Trophoblast cell (in vitro differentiated cells and primary cell): ENCODE results near the gene ZC2HC1C.
A peak's percentile ranks its signal among the peaks of the same experiment; 100 is the strongest.

Experiments
- DNase-seq, 2 donors: peaks; one replicate each; pipeline ENCODE4 v3.0.0-alpha.2; 2016
- H2AFZ ChIP-seq: 2 replicates; pipeline ENCODE4 v1.6.1; 2013; ENCODE audit warnings: low read length, moderate library complexity, mild to moderate bottlenecking; ENCODE audit not compliant: insufficient read depth, poor library complexity
- H2AK5ac ChIP-seq: 2 replicates; pipeline ENCODE4 v1.6.1; 2013; ENCODE audit warnings: mild to moderate bottlenecking, low read length
- H2BK120ac ChIP-seq: 2 replicates; pipeline ENCODE4 v1.6.1; 2013; ENCODE audit warnings: low read length, mild to moderate bottlenecking, moderate library complexity; ENCODE audit not compliant: insufficient read depth, poor library complexity
- H2BK12ac ChIP-seq: 2 replicates; pipeline ENCODE4 v1.6.1; 2013; ENCODE audit warnings: mild to moderate bottlenecking, low read length, moderate library complexity
- H2BK5ac ChIP-seq: 2 replicates; pipeline ENCODE4 v1.6.1; 2013; ENCODE audit warnings: low read length, low read depth, moderate library complexity, mild to moderate bottlenecking; ENCODE audit not compliant: poor library complexity
- H3K14ac ChIP-seq: 2 replicates; pipeline ENCODE4 v1.6.1; 2013; ENCODE audit warnings: mild to moderate bottlenecking, low read length
- H3K18ac ChIP-seq: 2 replicates; pipeline ENCODE4 v1.6.1; 2013; ENCODE audit warnings: mild to moderate bottlenecking, low read length
- H3K23ac ChIP-seq: 2 replicates; pipeline ENCODE4 v1.6.1; 2013; ENCODE audit warnings: low read length
- H3K27ac ChIP-seq: 2 replicates; pipeline ENCODE4 v1.5.1; 2013; ENCODE audit warnings: low read depth, mild to moderate bottlenecking, inconsistent platforms, low read length, moderate library complexity
- H3K27me3 ChIP-seq: 2 replicates; pipeline ENCODE4 v1.6.1; 2013; ENCODE audit warnings: inconsistent platforms, mild to moderate bottlenecking, low read length, moderate library complexity; ENCODE audit not compliant: insufficient read depth
- H3K36me3 ChIP-seq, 2 experiments: 1 replicate in 1 of 2; 2 replicates in 1 of 2; pipeline ENCODE4 v1.6.1; 2013; ENCODE audit warnings: low read length in 2 of 2, mild to moderate bottlenecking in 2 of 2, moderate library complexity in 1 of 2; ENCODE audit not compliant: insufficient read depth in 2 of 2, control insufficient read depth in 1 of 2
- H3K4ac ChIP-seq: 2 replicates; pipeline ENCODE4 v1.6.1; 2013; ENCODE audit warnings: low read depth, mild to moderate bottlenecking, low read length, moderate library complexity
- H3K4me1 ChIP-seq, 2 experiments: 1 replicate in 1 of 2; 2 replicates in 1 of 2; pipeline ENCODE4 v1.6.1; 2013; ENCODE audit warnings: low read length in 2 of 2, mild to moderate bottlenecking in 2 of 2, moderate library complexity in 1 of 2; ENCODE audit not compliant: insufficient read depth in 2 of 2, control insufficient read depth in 1 of 2
- H3K4me2 ChIP-seq: 2 replicates; pipeline ENCODE4 v1.6.1; 2013; ENCODE audit warnings: inconsistent platforms, mild to moderate bottlenecking, low read length, moderate library complexity
- H3K4me3 ChIP-seq: 2 replicates; pipeline ENCODE4 v1.5.1; 2013; ENCODE audit warnings: mild to moderate bottlenecking, low read depth, low read length, inconsistent platforms
- H3K79me1 ChIP-seq: one replicate; pipeline ENCODE4 v1.6.1; 2013; ENCODE audit warnings: low read length
- H3K79me2 ChIP-seq: 2 replicates; pipeline ENCODE4 v1.6.1; 2013; ENCODE audit warnings: low read length, mild to moderate bottlenecking; ENCODE audit not compliant: control insufficient read depth, insufficient read depth, poor library complexity
- H3K9ac ChIP-seq: 2 replicates; pipeline ENCODE4 v1.6.1; 2013; ENCODE audit warnings: mild to moderate bottlenecking, low read length
- H3K9me3 ChIP-seq: 2 replicates; pipeline ENCODE4 v1.6.1; 2013; ENCODE audit warnings: low read depth, mild to moderate bottlenecking, control low read depth, inconsistent platforms, low read length; ENCODE audit not compliant: insufficient read depth
- H4K12ac ChIP-seq: 2 replicates; pipeline ENCODE4 v1.6.1; 2013; ENCODE audit warnings: low read depth, mild to moderate bottlenecking, low read length, moderate library complexity
- H4K8ac ChIP-seq: 2 replicates; pipeline ENCODE4 v1.6.1; 2013; ENCODE audit warnings: low read depth, mild to moderate bottlenecking, low read length, moderate library complexity
- H4K91ac ChIP-seq: one replicate; pipeline ENCODE4 v1.6.1; 2013; ENCODE audit warnings: low read depth, mild to moderate bottlenecking, low read length, moderate library complexity
- WGBS: extraction: QIAGEN DNeasy Blood & Tissue Kit; methylation state at CpG from one replicate; pipeline ENCODE4 v1.1.7; 2013; ENCODE audit warnings: missing lambda C conversion rate; ENCODE audit not compliant: insufficient read length, insufficient coverage; ENCODE audit errors: extremely low coverage; 5-methylcytosine and 5-hydroxymethylcytosine counted together

Gene ZC2HC1C

DNA sequence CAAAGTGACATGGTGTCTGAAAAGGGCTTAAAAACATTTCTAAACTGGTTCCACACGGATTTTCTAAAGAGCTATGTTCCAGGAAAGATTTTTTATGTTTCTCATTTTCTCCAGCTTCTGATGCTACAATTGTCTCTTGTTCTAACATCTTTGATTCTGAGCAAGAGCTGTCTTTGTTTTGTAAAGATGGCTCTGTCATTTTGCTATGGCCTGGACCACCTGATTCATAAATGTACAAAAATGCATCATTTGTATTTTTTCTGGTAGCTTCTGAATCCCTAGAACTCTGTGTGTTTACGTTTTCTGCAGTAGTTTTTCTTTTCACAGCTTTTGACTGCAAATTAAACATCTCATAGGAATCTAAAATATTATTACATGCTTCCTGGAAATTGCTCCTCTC, 21.3 kb upstream of the ZC2HC1C start:
- Histone ChIP-seq H3K9ac (no peak overlapping the region), H2AFZ (no peak overlapping the region), H3K18ac (no peak overlapping the region), H3K4me3 (no peak overlapping the region), H3K36me3 (peaks cover 0 to 2% of the 10 kb centered on the region in 2 experiments), H2AK5ac (no peak overlapping the region), H3K27ac (no peak overlapping the region), H2BK120ac (no peak overlapping the region), H3K4me1 (peaks cover 0 to 3% of the 10 kb centered on the region in 2 experiments), H4K91ac (no peak overlapping the region), H4K8ac (no peak overlapping the region), H3K79me1 (peaks cover 6% of the 10 kb centered on the region), H3K14ac (no peak overlapping the region), H4K12ac (no peak overlapping the region), H3K27me3 (no peaks in the 10 kb centered on the region), H3K4me2 (no peak overlapping the region), H3K9me3 (no peaks in the 10 kb centered on the region), H3K4ac (no peak overlapping the region), H2BK5ac (no peak overlapping the region), H3K23ac (no peak overlapping the region), H3K79me2 (peaks cover 5% of the 10 kb centered on the region), H2BK12ac (no peak overlapping the region)
- WGBS, result no CpG with 5 or more reads among the region's 2 CpGs
- DNase-seq, result no peak

DNA sequence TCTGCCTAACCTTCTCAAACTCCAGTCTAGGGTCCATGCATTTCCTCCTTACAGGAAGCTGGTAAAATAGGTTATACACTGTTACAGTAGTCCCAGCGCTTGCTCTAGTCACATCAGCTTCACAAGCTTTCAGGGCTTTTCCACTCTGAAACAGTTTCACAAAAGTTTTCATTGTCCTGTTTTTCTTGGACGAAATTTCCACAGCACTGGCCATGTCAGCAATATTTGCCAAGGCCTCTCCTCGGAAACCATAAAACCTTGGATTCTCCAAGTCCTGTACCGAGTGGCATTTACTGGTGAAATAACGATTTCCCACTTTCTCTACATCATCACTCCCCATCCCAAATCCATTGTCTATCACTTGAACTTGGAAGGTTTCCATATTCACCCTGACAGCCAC, 20.3 kb upstream of the ZC2HC1C start:
- no peak overlapping the region for H2AK5ac ChIP-seq
- DNase-seq, result no peak
- H4K91ac ChIP-seq, result no peak overlapping the region
- H3K36me3 ChIP-seq, result peaks cover 0 to 2% of the 10 kb centered on the region in 2 experiments
- no peak overlapping the region for H2BK120ac ChIP-seq
- no peak overlapping the region for H3K4me3 ChIP-seq
- no peak overlapping the region for H2BK5ac ChIP-seq
- no peak overlapping the region for H4K12ac ChIP-seq
- H3K18ac ChIP-seq, result no peak overlapping the region
- no peak overlapping the region for H3K4ac ChIP-seq
- no peak overlapping the region for H4K8ac ChIP-seq
- peaks cover 6% of the 10 kb centered on the region for H3K79me1 ChIP-seq
- H3K23ac ChIP-seq, result no peak overlapping the region
- no peak overlapping the region for H2BK12ac ChIP-seq
- no peaks in the 10 kb centered on the region for H3K27me3 ChIP-seq
- H3K4me2 ChIP-seq, result no peak overlapping the region
- H3K9me3 ChIP-seq, result no peaks in the 10 kb centered on the region
- H3K14ac ChIP-seq, result no peak overlapping the region
- H3K9ac ChIP-seq, result no peak overlapping the region
- H2AFZ ChIP-seq, result no peak overlapping the region
- H3K79me2 ChIP-seq, result peaks cover 5% of the 10 kb centered on the region
- H3K4me1 ChIP-seq, result peaks cover 0 to 3% of the 10 kb centered on the region in 2 experiments
- WGBS, result no CpG with 5 or more reads among the region's 5 CpGs
- H3K27ac ChIP-seq, result no peak overlapping the region

DNA sequence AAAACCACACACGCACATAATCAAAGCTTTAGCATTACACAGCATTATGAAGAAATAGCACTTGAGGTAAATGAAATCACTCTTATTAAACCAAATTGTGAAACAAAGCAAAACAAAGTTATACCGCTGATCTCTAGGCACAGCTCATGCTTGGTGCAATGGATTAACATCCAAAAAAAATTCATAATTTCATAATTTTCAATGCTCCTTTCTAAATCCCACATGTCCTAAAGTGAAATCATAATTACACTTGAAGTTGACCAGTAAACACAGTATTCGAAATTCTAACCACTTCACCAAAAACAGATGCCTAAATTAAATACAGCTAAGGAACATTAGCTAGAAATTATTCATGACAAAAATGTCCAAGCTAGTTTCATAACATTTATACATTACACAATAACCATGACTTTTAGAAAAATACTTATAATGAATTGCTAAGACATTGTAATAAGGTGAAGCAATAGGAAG, 19.7 kb upstream of the ZC2HC1C start:
- no peak overlapping the region for H4K12ac ChIP-seq

GRCh38 chr14:75050852-75051555, 18.4 kb upstream of the ZC2HC1C start, which contains the start of gene MLH3:
Gene MLH3 (minus strand): TSS chr14:75051467. CDS start chr14:75049655, 1,812 bp downstream.
- peak within 1 kb of the TSS; percentile 96 for H4K91ac ChIP-seq
- peak within 1 kb of the TSS; percentile 71 for H3K4me2 ChIP-seq
- H3K4me1 ChIP-seq, result peaks cover 0 to 3% of the 10 kb centered on the region in 2 experiments
- H2BK12ac ChIP-seq, result peak within 1 kb of the TSS; percentile 84
- DNase-seq, result peak; percentile 81 to 91
- H3K4me3 ChIP-seq, result peak within 1 kb of the TSS; percentile 68
- no peaks in the 10 kb centered on the region for H3K9me3 ChIP-seq
- peak within 1 kb of the TSS; percentile 98 for H3K18ac ChIP-seq
- no peaks in the 10 kb centered on the region for H3K36me3 ChIP-seq
- H3K79me2 ChIP-seq, result peaks cover 5% of the 10 kb centered on the region
- H3K27me3 ChIP-seq, result no peaks in the 10 kb centered on the region
- H3K27ac ChIP-seq, result peak within 1 kb of the TSS; percentile 61
- H3K4ac ChIP-seq, result peak within 1 kb of the TSS; percentile 96
- peak within 1 kb of the TSS; percentile 94 for H4K12ac ChIP-seq
- peaks cover 6% of the 10 kb centered on the region for H3K79me1 ChIP-seq
- H3K14ac ChIP-seq, result peak within 1 kb of the TSS; percentile 99
- H2AFZ ChIP-seq, result peak within 1 kb of the TSS; percentile 98
- peak within 1 kb of the TSS; percentile 89 for H3K9ac ChIP-seq
- H2BK120ac ChIP-seq, result peak within 1 kb of the TSS; percentile 97
- H2BK5ac ChIP-seq, result peak within 1 kb of the TSS; percentile 93
- H2AK5ac ChIP-seq, result peak within 1 kb of the TSS; percentile 74
- no CpG with 5 or more reads among the region's 59 CpGs for WGBS
- H3K23ac ChIP-seq, result no peak within 1 kb of the TSS
- peak within 1 kb of the TSS; percentile 100 for H4K8ac ChIP-seq

More for the DNA sequence above, 19.7 kb upstream of the ZC2HC1C start:
- Histone ChIP-seq H3K36me3 (peaks cover 0 to 2% of the 10 kb centered on the region in 2 experiments), H3K23ac (no peak overlapping the region), H2BK12ac (no peak overlapping the region), H3K4me1 (peaks cover 0 to 3% of the 10 kb centered on the region in 2 experiments), H4K8ac (no peak overlapping the region), H3K9ac (no peak overlapping the region), H3K9me3 (no peaks in the 10 kb centered on the region), H3K27me3 (no peaks in the 10 kb centered on the region), H2AFZ (no peak overlapping the region), H3K18ac (no peak overlapping the region), H2BK120ac (no peak overlapping the region), H2AK5ac (no peak overlapping the region), H3K79me1 (peaks cover 6% of the 10 kb centered on the region), H4K91ac (no peak overlapping the region), H3K79me2 (peaks cover 5% of the 10 kb centered on the region), H2BK5ac (no peak overlapping the region), H3K27ac (no peak overlapping the region), H3K4me2 (no peak overlapping the region), H3K4ac (no peak overlapping the region), H3K14ac (no peak overlapping the region), H3K4me3 (no peak overlapping the region)
- no peak for DNase-seq
- no CpG with 5 or more reads among the region's 3 CpGs for WGBS
